Common myeloid progenitor, CD34-positive (primary cell): Measurements from ENCODE around the gene OSCP1.

Experiments
- CTCF ChIA-PET: fragments of 350-600 bp; sonication (Branson Sonifier 250); formaldehyde crosslinking; loops from one replicate; lab custom pipeline; 2021; ENCODE audit warnings: antibody characterized with exemption; lab: Charles Lee
- POLR2A ChIA-PET: fragments of 350-600 bp; sonication (Branson Sonifier 250); formaldehyde crosslinking; loops from one replicate; lab custom pipeline; 2021; ENCODE audit warnings: antibody characterized with exemption; lab: Charles Lee
- DNase-seq, 3 donors: peaks; one replicate each; pipeline versions ENCODE4 v3.0.0 to v3.0.0-alpha.2; 2013
- H3K27ac ChIP-seq, 2 experiments: 1 replicate in 1 of 2; 2 replicates in 1 of 2; pipeline ENCODE4 v1.7.0; 2013; ENCODE audit warnings: inconsistent platforms in 2 of 2, low read length in 2 of 2, mild to moderate bottlenecking in 2 of 2, low read depth in 1 of 2, moderate library complexity in 1 of 2; ENCODE audit not compliant: severe bottlenecking in 2 of 2, insufficient read depth in 1 of 2, poor library complexity in 1 of 2
- H3K27me3 ChIP-seq, 5 experiments: replicated peaks in 2 of 5; 1 replicate in 3 of 5; 2 replicates in 2 of 5; pipeline versions ENCODE4 v1.6.1 to v1.7.0; 2013; ENCODE audit warnings: low read length in 4 of 5, mild to moderate bottlenecking in 2 of 5, moderate library complexity in 2 of 5, inconsistent platforms in 1 of 5; ENCODE audit not compliant: insufficient read depth in 5 of 5, control insufficient read depth in 4 of 5
- H3K36me3 ChIP-seq, 4 experiments: 1 replicate in 2 of 4; 2 replicates in 2 of 4; pipeline versions ENCODE4 v1.6.1 to v1.7.0; 2013; ENCODE audit warnings: low read length in 3 of 4, control low read depth in 1 of 4, mild to moderate bottlenecking in 1 of 4; ENCODE audit not compliant: control insufficient read depth in 4 of 4, insufficient read depth in 4 of 4
- H3K4me1 ChIP-seq, 4 experiments: 1 replicate in 3 of 4; 2 replicates in 1 of 4; pipeline versions ENCODE4 v1.6.1 to v1.7.1; 2013; ENCODE audit warnings: low read length in 3 of 4, mild to moderate bottlenecking in 3 of 4, control low read depth in 1 of 4, inconsistent platforms in 1 of 4, moderate library complexity in 1 of 4; ENCODE audit not compliant: control insufficient read depth in 4 of 4, insufficient read depth in 4 of 4; ENCODE audit errors: control extremely low read depth in 1 of 4
- H3K4me3 ChIP-seq, 7 experiments: 1 replicate in 4 of 7; 2 replicates in 3 of 7; pipeline versions ENCODE4 v1.5.1 to v1.7.0; 2013; ENCODE audit warnings: mild to moderate bottlenecking in 7 of 7, low read length in 6 of 7, moderate library complexity in 6 of 7, inconsistent platforms in 2 of 7, low read depth in 2 of 7, control low read depth in 1 of 7; ENCODE audit not compliant: insufficient read depth in 4 of 7, control insufficient read depth in 1 of 7; ENCODE audit errors: extremely low read depth in 1 of 7
- H3K9me3 ChIP-seq, 5 experiments: 1 replicate in 4 of 5; 2 replicates in 1 of 5; pipeline versions ENCODE4 v1.6.1 to v1.7.1; 2013; ENCODE audit warnings: low read length in 4 of 5, mild to moderate bottlenecking in 2 of 5, inconsistent platforms in 1 of 5, low read depth in 1 of 5, moderate library complexity in 1 of 5; ENCODE audit not compliant: control insufficient read depth in 4 of 5, insufficient read depth in 2 of 5; ENCODE audit errors: control extremely low read depth in 1 of 5
- whole genome bisulfite sequencing: methylation state at CpG from one replicate; pipeline ENCODE4 v1.1.5; 2013; ENCODE audit not compliant: insufficient coverage; 5-methylcytosine and 5-hydroxymethylcytosine counted together

The OSCP1 gene

DNA sequence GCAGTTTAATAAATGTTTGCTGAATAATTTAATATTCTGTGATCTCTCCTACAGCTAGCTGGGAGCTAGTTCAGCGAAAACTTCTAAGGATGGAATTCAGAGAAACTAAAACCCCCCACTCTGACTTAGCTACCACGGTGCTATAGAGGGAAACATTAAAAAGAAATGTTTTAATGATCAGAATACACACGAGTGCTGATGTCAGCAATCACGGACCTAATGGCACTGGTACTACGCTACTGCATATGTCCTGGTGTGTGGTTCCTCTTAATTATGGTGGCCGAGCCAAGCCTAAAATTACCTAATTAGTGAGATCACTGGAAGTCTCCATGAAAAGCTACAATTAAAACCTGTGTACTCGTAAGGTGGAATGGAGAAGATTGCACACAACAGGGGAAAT is 28.6 kb downstream of the OSCP1 start:
- no peak overlapping the region for H3K4me3 ChIP-seq
- no peaks in the 10 kb centered on the region for H3K9me3 ChIP-seq
- ChIA-PET CTCF (interaction anchor here (0.7 to 6.5 kb wide), 9 partner anchors 9 to 86 kb away, joined by 3 to 72 read pairs (median 3); partner anchors contain the start of gene LSM10), POLR2A (interaction anchor here (1.6 kb wide), 1 partner anchor 80 kb away, joined by 3 read pairs; no protein-coding TSS in a partner anchor)
- peaks cover 0 to 6% (median 2%) of the 10 kb centered on the region in 4 experiments for H3K36me3 ChIP-seq
- DNase-seq = no peak
- no peaks in the 10 kb centered on the region for H3K27me3 ChIP-seq
- H3K4me1 ChIP-seq = peaks cover 0 to 6% (median 5%) of the 10 kb centered on the region in 4 experiments
- no peak overlapping the region for H3K27ac ChIP-seq
- 97% methylated on average over 5 of the region's 7 CpGs for WGBS

DNA sequence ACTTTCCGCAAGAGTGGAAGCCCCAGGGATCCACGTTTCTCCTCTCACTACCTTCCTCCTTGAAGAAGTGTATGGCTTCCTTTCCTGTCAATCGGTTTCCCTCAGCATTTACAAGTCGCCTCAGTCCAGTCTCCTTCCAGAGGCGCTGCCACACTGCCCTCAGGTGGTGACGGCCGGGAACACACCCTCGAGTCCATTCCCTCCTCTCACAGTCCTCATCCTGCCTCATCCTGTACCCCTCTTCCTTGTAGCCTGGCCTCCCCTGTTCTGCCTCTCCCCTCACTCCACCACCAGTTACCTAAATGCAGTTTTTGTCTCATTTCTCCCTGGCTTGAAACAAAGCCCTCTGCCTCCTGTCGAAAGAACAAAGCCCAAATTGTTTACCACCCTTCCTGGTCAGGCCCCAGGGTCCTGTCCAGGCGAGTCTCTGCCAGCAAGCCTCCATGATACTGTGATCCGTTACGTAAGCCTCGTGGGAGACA is 29.4 kb downstream of the OSCP1 start:
- H3K36me3 ChIP-seq = peaks cover 0 to 6% (median 2%) of the 10 kb centered on the region in 4 experiments
- DNase-seq = peak; percentile 73 to 87 (median 82)
- POLR2A ChIA-PET = interaction anchor here (1.6 kb wide), 1 partner anchor 80 kb away, joined by 3 read pairs; no protein-coding TSS in a partner anchor
- no peaks in the 10 kb centered on the region for H3K27me3 ChIP-seq
- 29% methylated on average over 12 of the region's 13 CpGs for WGBS
- H3K27ac ChIP-seq = no peak overlapping the region
- CTCF ChIA-PET = interaction anchor here (0.7 to 6.5 kb wide), 9 partner anchors 21 to 85 kb away, joined by 3 to 86 read pairs (median 7); no protein-coding TSS in a partner anchor
- no peak overlapping the region for H3K4me3 ChIP-seq
- H3K4me1 ChIP-seq = peaks cover 0 to 6% (median 5%) of the 10 kb centered on the region in 4 experiments
- H3K9me3 ChIP-seq = no peaks in the 10 kb centered on the region

DNA sequence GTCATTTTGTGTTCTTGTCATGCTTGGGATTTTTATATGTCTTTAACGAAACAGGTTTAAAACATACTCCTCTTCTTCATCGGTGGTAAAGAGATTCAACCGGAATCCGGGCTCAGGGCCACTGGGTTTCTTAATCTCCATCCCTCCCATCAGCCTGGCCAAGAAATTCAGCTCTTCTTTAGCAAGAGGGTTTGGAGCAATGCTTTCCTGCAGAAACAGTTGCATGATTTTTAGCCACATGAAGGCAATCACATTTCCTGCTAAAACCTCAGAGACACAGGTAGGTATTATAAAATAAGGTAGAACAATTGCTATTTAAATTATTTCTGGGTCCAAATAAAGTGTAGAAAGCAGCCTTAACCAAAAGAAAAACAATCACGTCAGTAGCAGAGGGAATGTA is 29.8 kb downstream of the OSCP1 start:
- peaks cover 0 to 6% (median 2%) of the 10 kb centered on the region in 4 experiments for H3K36me3 ChIP-seq
- ChIA-PET CTCF (interaction anchor here (1.0 to 5.8 kb wide), 8 partner anchors 8 to 76 kb away, joined by 3 to 86 read pairs (median 6); no protein-coding TSS in a partner anchor), POLR2A (no interaction called here)
- peaks cover 0 to 6% (median 5%) of the 10 kb centered on the region in 4 experiments for H3K4me1 ChIP-seq
- 94% methylated on average over 4 of the region's 5 CpGs for WGBS
- no peaks in the 10 kb centered on the region for H3K27me3 ChIP-seq
- no peak overlapping the region for H3K27ac ChIP-seq
- H3K9me3 ChIP-seq = no peaks in the 10 kb centered on the region
- H3K4me3 ChIP-seq = no peak overlapping the region
- DNase-seq = no peak

GRCh38 chr1:36419569-36419968 is 30.7 kb downstream of the OSCP1 start:
- 92% methylated on average over 4 of the region's 4 CpGs for WGBS

DNA sequence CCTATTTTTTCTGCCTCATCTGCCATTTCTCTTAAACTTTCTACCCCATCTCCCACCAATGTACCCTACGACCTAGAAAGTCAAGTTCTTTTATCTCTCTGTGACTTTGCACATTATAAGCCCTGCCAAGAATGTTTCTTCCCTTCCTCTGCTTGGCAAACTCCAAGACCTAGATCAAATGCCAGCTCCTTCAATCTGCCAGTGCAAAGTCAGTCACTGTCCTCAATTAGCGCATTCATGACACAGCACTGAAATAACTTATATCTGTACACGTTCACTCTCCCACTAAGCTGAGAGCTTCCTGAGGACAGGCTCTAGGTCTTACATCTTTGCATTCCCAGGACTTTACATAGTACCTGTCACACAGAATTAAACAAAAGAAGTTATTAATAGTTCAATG is 31.1 kb downstream of the OSCP1 start:
- ChIA-PET POLR2A (no interaction called here), CTCF (interaction anchor here (0.6 to 5.8 kb wide), 9 partner anchors 8 to 284 kb away, joined by 3 to 86 read pairs (median 4); no protein-coding TSS in a partner anchor)
- Histone ChIP-seq H3K9me3 (peaks cover 0 to 4% (median 0%) of the 10 kb centered on the region in 5 experiments), H3K27me3 (no peaks in the 10 kb centered on the region), H3K36me3 (peaks cover 0 to 6% (median 2%) of the 10 kb centered on the region in 4 experiments), H3K4me1 (peaks cover 0 to 6% (median 5%) of the 10 kb centered on the region in 4 experiments), H3K4me3 (no peak overlapping the region), H3K27ac (no peak overlapping the region)
- no peak for DNase-seq
- WGBS = 100% methylated on average over 1 of the region's 3 CpGs

More at GRCh38 chr1:36419569-36419968, 30.7 kb downstream of the OSCP1 start:
- Histone ChIP-seq H3K36me3 (peaks cover 0 to 6% (median 2%) of the 10 kb centered on the region in 4 experiments), H3K9me3 (peaks cover 0 to 1% (median 0%) of the 10 kb centered on the region in 5 experiments), H3K4me1 (peaks cover 0 to 6% (median 5%) of the 10 kb centered on the region in 4 experiments), H3K27ac (no peak overlapping the region), H3K27me3 (no peaks in the 10 kb centered on the region), H3K4me3 (no peak overlapping the region)
- ChIA-PET CTCF (interaction anchor here (0.6 to 5.8 kb wide), 11 partner anchors 8 to 285 kb away, joined by 3 to 86 read pairs (median 4); no protein-coding TSS in a partner anchor), POLR2A (no interaction called here)
- no peak for DNase-seq

GRCh38 chr1:36417931-36418330 is 32.3 kb downstream of the OSCP1 start:
- POLR2A ChIA-PET = no interaction called here

More at GRCh38 chr1:36417931-36418330, 32.3 kb downstream of the OSCP1 start:
- Histone ChIP-seq H3K27ac (no peak overlapping the region), H3K9me3 (peaks cover 0 to 4% (median 0%) of the 10 kb centered on the region in 5 experiments), H3K4me3 (no peak overlapping the region), H3K4me1 (peaks cover 0 to 6% (median 5%) of the 10 kb centered on the region in 4 experiments), H3K27me3 (no peaks in the 10 kb centered on the region), H3K36me3 (peaks cover 0 to 6% (median 2%) of the 10 kb centered on the region in 4 experiments)
- DNase-seq = no peak
- WGBS = 100% methylated on average over 2 of the region's 9 CpGs
- CTCF ChIA-PET = interaction anchor here (0.9 to 5.8 kb wide), 6 partner anchors 31 to 136 kb away, joined by 3 to 86 read pairs (median 3); no protein-coding TSS in a partner anchor
